Esophagus muscularis mucosa (tissue), 3 donors: ENCODE measurements around the gene AGXT.

Source experiments
- CTCF ChIP-seq, 3 experiments: fragments of 200-600 bp in 2 of 3; fragments of 450-650 bp in 1 of 3; sonication (generic) in 2 of 3; IDR thresholded peaks; one replicate each; pipeline ENCODE4 v1.5.1; 2017 to 2019; ENCODE audit warnings: antibody characterized with exemption in 3 of 3, mild to moderate bottlenecking in 2 of 3, moderate library complexity in 1 of 3
- POLR2A ChIP-seq: fragments of 450-650 bp; IDR thresholded peaks from one replicate; pipeline ENCODE4 v1.6.1; 2017; ENCODE audit warnings: antibody characterized with exemption, moderate library complexity, mild to moderate bottlenecking, low read depth
- POLR2AphosphoS5 ChIP-seq, 2 donors: sonication (generic); formaldehyde crosslinking; IDR thresholded peaks; one replicate each; pipeline ENCODE4 v1.6.1; 2017; ENCODE audit warnings: antibody characterized with exemption in 2 of 2

- no peak for TF ChIP-seq POLR2A
- no peak for TF ChIP-seq CTCF (IDR thresholded peaks at IDR 0.05)
- TF ChIP-seq POLR2AphosphoS5 (IDR thresholded peaks at IDR 0.05), result no peak
Measured at GRCh38 chr2:240919786-240920782, 51.5 kb downstream of the AGXT start.
